GM19043 (cell line): ENCODE data around the gene GLYR1.
A peak's percentile ranks its signal among the peaks of the same experiment; 100 is the strongest.

Source experiments
- ATAC-seq: cut with Tn5 transposase; IDR thresholded peaks from one replicate; pipeline ENCODE4 v1.9.1; 2021; ENCODE audit warnings: low read depth; ENCODE audit not compliant: unreplicated experiment

The GLYR1 gene

GRCh38 chr16:4768549-4769305, 78.4 kb downstream of the GLYR1 start:
- ATAC-seq = peak; percentile 59

DNA sequence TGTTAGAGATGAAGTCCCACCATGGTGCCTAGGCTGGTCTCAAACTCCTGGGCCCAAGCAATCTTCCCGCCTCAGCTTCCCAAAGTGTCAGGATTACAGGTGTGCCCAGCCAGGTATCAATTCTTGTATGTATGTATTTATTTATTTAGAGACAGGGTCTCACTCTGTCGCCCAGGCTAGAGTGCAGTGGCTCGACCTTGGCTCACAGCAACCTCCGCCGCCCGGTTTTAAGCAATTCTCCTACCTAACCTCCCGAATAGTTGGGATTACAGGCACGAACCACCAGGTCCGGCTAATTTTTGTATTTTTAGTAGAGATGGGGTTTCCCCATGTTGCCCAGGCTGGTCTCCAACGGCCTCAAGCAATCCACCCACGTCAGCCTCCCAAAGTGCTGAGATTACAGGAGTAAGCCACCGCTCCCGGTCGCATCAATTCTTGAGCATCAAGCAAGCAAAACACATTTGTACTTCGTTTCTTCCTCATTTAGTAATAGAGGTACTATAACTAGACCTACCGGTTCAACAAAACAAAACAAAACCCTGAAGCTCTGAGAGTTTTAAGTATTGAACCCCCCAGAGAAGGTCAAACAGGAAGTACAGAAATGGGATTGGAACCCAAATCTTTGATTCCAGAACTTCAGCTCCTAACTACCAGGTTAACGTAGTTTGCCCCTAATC, 79.1 kb downstream of the GLYR1 start:
- no peak for ATAC-seq

DNA sequence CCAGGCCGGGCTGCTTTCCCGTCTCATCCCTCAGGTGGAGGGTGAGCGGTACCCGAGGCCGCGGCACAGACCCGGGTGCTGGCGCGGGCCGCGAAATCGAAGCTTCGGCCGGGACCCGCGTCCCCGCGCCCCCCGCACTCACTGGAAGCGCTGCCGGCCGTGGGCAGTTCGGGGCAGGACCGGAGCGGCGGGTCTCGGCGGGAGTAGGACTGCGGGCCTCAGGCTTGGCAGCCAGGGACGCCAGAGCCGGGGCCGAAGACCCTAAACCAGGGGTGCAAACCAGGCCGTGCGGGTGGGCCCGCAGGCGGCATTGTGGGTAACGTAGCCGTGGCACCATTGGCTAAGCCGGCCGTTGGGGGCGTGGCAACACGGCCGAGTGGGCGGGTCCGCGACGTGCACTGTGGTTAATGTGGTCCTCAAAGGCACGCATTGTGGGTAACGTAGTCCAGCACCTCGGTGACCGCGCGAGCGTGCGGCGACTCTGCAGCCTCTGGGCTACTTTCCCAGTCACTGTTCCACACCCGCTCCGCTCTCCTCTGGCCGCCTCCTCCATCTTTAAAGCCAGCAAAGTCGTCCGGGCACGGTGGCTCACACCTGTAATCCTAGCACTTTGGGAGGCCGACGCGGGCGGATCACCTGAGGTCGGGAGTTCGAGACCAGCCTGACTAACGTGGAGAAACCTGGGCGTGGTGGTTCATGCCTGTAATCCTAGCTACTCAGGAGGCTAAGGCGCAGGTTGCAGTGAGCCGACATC, 80.0 kb downstream of the GLYR1 start, which contains the start of gene ZNF500:
Gene ZNF500 (minus strand): TSS at position 288 of the 754 bp plus-strand sequence. CDS start 1,184 bp downstream, outside the sequence.
- ATAC-seq = peak; percentile 84

GRCh38 chr16:4765511-4766474, 81.3 kb downstream of the GLYR1 start:
- ATAC-seq = no peak

DNA sequence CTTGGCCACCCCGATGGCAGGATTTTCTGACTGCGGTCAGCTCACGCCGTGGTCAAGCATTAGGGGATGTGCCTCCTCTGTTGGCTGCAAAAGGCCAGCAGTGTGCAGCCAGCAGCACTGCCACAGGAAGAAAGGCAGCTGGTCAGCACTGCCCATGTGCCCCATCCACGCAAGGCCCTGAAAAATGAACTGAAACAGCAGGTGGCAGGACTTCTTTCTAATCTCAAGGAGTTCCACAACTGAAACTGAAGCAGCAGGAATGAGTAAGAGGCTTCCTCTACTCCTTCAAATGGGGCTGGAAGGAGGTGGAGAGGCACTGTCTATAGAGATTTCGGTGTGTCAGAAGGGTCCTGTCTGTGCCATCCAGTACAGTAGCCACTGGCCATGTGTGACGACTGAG, 83.3 kb downstream of the GLYR1 start:
- ATAC-seq = no peak

DNA sequence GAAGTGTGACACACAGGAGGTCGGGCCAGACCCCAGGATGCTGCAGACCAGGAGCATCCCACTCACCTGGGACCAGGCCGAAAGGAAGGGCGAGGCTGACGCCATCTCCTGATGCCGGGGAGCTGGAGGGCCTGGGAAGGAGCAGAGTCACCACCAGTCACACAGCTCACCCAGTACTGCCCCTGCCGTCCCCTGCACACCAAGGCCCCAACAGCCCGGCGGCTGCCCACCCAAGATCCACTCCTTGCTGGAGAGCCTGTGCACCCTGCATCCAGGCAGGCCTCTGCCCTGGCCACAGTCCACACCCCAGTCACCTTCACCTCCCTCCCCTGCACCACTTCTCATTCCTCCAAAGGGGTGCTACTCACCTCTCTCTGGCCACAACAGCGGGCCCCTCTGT, 84.9 kb downstream of the GLYR1 start:
- ATAC-seq = no peak

GRCh38 chr16:4760221-4760910, 86.7 kb downstream of the GLYR1 start:
- ATAC-seq = no peak

GRCh38 chr16:4755687-4756086, 91.4 kb downstream of the GLYR1 start:
- ATAC-seq = no peak

- ATAC-seq = no peak
Observed at GRCh38 chr16:4754865-4755264, 92.2 kb downstream of the GLYR1 start.

- ATAC-seq = no peak
Observed at GRCh38 chr16:4753227-4753626, 93.9 kb downstream of the GLYR1 start.
